Mononuclear cell (primary cell): ENCODE data around the gene RPL28. TPM values are rescaled to one million over a fixed set of nuclear protein-coding genes. Genes with fewer than 3 reads are reported as not detected.
A peak's percentile ranks its signal among the peaks of the same experiment; 100 is the strongest.
"Not testable (repeated sequence)": the region's sequence is repeated elsewhere in the genome, so short reads cannot be mapped to it uniquely, and the experiment has no call there.

Experiments
- H3K27me3 ChIP-seq: 2 replicates; pipeline ENCODE4 v1.6.0; 2011; ENCODE audit warnings: low read length, control low read depth; ENCODE audit not compliant: insufficient read depth
- H3K4me1 ChIP-seq: 2 replicates; pipeline ENCODE4 v1.5.1; 2011; ENCODE audit warnings: mild to moderate bottlenecking, low read length, control low read depth; ENCODE audit not compliant: insufficient read depth
- H3K4me3 ChIP-seq: 2 replicates; pipeline ENCODE4 v1.5.1; 2011; ENCODE audit warnings: mild to moderate bottlenecking, low read length, moderate library complexity
- H3K9me3 ChIP-seq: 2 replicates; pipeline ENCODE4 v1.5.1; 2011; ENCODE audit warnings: low read depth, mild to moderate bottlenecking, control low read depth, low read length
- total RNA-seq: library from RNA; depleted of rRNA; stranded (reverse); fragments of >200 nt; gene quantifications from one replicate; pipeline ENCODE4 v1.2.3, GENCODE V29; 2012

RPL28 gene
- total RNA-seq, 1 donor, result 605 TPM

DNA sequence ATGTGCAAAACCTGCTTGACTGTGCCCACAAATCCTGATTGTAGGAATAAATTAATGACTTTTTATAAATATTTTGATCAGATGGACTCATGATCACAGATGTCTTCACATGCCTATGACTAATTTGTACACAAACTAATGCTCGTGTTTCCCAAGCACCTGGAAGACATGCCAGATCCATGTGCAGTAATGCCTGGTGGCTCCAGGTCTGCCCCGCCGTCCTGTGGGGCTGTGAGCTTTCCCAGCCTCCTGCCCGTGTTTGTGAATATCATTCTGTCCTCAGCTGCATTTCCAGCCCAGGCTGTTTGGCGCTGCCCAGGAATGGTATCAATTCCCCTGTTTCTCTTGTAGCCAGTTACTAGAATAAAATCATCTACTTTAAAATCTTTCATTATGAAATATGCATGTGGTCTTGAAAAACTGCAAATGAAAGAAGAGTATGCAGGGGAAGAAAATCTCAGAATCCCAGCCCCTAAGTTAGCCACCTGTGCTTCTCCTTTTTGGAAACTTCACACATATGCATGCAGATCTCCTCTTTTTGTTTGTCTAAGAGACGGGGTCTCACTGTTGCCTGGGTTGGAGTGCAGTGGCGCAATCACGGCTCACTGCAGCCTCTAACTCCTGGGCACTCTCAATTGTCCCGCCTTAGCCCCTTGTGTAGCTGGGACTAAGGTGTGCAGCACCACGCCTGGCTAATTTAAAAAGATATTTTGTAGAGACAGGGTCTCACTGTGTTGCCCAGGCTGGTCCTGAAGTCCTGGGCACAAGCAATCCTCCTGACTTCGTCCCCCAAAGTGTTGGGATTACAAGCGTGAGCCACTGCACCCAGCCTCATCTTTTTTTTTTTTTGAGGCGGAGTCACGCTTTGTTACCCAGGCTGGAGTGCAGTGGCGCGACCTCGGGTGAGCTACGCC is 6.2 kb downstream of the RPL28 start:
- Histone ChIP-seq H3K9me3 (no peaks in the 10 kb centered on the region), H3K4me1 (peaks cover 35% of the 10 kb centered on the region), H3K4me3 (no peak overlapping the region), H3K27me3 (no peaks in the 10 kb centered on the region)

DNA sequence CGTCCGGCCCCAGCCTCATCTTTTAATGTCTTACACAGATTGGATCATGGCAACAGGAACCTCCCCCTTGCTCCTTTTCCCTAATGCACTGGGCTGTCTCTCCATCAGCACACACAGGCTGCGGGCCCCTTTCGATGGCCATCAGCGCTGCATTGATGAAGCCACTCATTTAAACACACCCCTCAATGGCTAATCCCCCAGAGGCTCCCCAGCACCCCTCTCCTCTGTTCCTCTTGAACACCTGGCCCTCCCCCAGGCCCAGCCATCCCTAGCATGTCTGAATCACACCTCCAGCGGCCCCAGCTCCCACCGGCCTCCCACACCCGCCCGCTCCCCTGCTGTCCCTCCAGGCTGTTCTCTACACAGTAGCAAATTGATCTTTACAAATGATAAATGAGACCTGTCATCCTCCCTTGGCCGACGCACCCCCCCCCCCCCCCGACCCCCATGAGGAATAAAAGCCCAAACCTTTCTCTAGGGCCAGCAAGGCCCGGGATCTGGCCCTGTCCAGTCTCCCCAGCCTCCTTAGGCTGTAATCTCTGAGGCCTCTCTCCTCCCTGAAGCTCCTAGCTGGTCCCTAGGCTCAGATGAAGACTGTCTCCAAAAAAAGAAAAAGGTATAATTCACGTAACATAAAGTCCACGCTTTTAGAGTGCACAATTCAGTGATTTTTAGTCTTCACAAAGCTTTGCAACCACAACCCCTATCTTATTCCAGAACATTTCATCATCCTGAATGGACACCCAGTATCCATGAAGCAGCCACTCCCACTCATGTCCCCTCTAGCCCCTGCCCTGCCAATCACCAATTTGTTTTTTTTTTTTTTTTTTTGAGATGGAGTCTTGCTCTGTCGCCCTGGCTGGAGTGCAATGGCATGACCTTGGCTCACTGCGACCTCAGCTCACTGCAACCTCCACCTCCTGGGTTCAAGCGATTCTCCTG is 7.4 kb downstream of the RPL28 start:
- Histone ChIP-seq H3K4me1 (peaks cover 27% of the 10 kb centered on the region), H3K27me3 (no peaks in the 10 kb centered on the region), H3K9me3 (no peaks in the 10 kb centered on the region), H3K4me3 (no peak overlapping the region)

DNA sequence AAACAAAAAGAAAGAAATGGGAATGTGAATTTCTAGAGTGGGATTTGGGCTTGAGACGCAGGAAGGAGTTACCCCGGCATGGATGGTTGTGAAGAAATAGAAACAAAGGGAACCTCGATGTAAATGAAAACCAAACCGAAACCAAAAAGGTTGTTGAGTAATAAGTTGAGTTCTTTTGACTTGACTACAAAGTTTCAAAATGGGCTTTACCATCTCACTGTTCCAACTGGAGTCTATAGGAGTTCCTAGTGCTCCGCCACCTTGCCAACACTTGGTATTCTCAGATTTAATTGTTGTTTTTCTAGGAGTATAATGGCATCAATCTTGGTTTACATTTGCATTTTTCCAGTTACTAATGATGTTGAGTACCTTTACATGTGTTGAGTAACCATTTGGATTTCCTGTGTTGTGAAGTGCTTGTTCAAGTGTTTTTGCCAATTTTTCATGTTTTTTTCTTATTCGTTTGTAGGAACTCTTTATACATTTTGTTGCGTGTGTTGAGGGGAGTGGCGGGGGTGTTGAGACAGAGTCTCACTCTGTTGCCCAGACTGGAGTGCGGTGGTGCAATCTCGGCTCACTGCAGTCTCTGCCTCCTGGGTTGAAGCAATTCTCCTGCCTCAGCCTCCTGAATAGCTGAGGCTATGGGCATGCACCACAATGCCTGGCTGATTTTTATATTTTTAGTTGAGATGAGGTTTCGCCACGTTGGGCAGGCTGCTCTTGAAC is 12.6 kb downstream of the RPL28 start:
- no peak overlapping the region for H3K4me3 ChIP-seq
- peaks cover 23% of the 10 kb centered on the region for H3K4me1 ChIP-seq
- H3K9me3 ChIP-seq, result no peaks in the 10 kb centered on the region
- no peaks in the 10 kb centered on the region for H3K27me3 ChIP-seq

DNA sequence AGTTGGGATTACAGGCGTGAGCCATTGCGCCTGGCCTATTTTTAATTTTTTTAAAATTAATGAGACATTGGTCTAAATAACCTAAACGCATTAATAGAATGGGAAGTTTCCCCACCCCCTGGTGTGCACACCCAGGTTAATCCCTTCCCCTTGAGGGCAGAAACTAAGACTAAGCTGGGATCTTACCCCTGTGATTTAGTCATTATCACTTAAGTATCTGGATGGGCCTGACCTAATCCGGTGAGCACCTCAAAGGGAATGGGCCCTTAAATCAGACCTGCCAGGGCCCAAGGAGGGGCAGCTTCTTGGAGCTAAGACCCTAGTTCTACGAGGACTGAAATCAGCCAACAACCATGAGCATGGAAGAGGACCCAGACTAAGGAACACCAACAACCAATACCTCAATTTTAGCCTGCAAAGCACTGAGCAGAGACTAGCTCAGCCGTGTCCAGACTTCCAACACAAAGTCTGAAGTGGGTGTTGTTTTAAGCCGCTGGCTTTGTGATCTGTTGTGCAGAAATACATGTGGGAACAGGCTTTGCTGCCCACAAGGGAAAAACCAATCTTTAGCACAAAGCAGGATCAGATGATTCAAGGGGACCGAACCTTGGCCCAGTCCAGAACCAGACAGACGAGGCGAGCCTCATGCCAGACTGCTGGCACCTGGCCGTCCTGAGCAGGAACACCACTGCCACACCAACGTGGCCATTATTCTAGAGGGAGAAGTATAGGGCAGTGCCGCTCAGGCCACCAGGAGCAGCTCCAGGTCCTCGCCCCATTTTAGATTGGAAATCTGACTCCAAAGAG is 14.8 kb downstream of the RPL28 start:
- Histone ChIP-seq H3K4me3 (no peak overlapping the region), H3K9me3 (no peaks in the 10 kb centered on the region), H3K27me3 (no peaks in the 10 kb centered on the region), H3K4me1 (peaks cover 26% of the 10 kb centered on the region)

DNA sequence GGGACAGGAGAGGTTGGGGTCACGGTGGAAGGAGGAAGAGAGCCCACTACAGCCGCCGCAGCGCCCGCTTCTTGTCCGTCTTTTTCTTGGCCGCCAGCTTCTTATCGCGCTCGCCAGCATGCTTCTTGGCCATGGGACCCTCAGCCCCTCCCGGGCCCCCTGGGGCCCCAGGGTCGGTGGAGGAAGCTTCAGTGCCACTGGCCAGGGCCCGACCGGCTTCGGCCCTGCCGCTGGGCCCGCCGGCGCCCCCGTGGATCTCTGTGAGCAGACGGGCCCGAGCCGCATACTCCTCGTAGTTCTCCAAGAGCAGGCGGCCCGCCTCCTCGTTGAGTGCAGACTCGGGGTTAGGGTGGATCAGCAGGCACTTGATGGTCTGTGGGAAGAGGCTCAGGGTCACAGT is 15.7 kb downstream of the RPL28 start:
- not testable (repeated sequence) for H3K27me3 ChIP-seq, H3K9me3 ChIP-seq
- H3K4me1 ChIP-seq, result peaks cover 35% of the 10 kb centered on the region

DNA sequence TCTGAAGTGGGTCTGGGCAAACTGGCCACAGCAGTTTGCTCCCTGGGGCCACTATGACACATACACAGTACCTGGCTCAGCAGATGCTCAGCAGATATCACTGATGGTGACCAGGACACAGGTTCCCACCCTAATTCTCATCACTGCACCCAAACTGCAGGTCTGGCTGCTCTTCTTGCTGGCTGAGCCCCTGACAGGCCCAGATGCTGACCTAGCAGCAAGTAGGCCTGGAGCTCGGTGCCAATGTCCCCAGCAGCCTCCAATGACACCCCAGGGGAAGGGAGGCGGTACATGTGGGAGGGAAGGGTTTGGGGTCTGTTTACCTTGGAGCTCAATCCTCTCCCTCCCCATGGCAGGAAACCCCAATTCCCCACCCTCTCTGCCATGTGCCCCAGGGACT is 16.8 kb downstream of the RPL28 start:
- H3K27me3 ChIP-seq, result no peaks in the 10 kb centered on the region
- H3K4me3 ChIP-seq, result no peak overlapping the region
- H3K4me1 ChIP-seq, result peaks cover 42% of the 10 kb centered on the region
- H3K9me3 ChIP-seq, result no peaks in the 10 kb centered on the region

More for the DNA sequence above, 15.7 kb downstream of the RPL28 start:
- H3K4me3 ChIP-seq, result not testable (repeated sequence)

DNA sequence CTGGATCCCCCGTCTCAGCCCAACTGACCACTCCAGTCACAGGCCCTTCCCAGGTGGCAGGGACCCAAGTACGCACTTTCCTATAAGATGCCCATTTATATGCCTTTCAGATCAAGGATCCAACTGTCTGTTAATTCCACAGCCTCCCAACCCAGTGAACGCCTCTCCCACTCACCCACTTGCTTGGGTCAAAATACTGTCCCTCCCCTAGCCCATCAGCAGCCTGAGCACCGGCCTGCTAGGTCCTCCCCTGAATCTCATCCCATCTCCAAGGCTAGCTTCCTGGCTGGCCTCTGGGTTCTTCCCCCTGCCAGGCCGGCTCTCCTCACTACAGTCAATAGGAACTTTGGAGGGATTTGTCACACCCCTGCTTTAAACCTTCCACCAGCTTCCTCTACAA is 19.9 kb downstream of the RPL28 start:
- H3K27me3 ChIP-seq, result no peaks in the 10 kb centered on the region
- no peaks in the 10 kb centered on the region for H3K9me3 ChIP-seq
- peaks cover 25% of the 10 kb centered on the region for H3K4me1 ChIP-seq
- no peak overlapping the region for H3K4me3 ChIP-seq

DNA sequence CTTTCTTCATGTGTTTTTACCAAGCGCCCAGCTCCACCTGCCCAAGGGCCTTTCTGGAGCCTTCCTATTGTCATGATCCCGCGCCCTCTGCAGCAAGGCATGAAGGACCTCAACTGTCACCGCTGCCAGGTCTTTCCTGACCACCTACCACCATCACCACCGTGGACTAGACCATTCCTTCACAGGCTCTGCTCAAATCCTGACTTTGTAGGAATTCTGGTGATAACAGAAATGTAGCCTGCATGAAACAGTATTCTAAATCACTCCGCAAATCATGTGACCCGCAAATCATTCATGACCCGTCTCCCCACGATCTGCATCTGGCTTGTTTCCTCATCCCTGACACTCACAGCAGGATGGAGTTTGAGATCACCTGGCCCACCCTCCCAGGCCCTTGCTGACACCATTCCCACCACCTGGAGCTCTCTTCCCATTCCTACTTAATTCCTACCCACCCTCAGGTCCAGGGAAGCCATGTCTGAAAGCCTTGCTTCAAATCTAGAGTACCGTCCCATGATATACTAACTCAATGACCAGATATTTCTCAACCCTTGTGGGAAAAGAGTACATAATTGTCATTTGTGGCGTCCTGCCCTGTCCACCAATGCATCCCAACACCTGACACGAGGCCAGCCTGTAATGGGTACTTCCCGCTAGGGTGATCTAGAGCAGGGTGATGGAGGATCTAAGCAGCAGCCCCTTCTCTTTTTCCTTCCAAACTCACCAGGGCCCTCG is 20.5 kb downstream of the RPL28 start:
- H3K4me1 ChIP-seq, result peaks cover 25% of the 10 kb centered on the region
- no peaks in the 10 kb centered on the region for H3K9me3 ChIP-seq
- peak overlapping the region; percentile 79 for H3K4me3 ChIP-seq
- no peaks in the 10 kb centered on the region for H3K27me3 ChIP-seq

DNA sequence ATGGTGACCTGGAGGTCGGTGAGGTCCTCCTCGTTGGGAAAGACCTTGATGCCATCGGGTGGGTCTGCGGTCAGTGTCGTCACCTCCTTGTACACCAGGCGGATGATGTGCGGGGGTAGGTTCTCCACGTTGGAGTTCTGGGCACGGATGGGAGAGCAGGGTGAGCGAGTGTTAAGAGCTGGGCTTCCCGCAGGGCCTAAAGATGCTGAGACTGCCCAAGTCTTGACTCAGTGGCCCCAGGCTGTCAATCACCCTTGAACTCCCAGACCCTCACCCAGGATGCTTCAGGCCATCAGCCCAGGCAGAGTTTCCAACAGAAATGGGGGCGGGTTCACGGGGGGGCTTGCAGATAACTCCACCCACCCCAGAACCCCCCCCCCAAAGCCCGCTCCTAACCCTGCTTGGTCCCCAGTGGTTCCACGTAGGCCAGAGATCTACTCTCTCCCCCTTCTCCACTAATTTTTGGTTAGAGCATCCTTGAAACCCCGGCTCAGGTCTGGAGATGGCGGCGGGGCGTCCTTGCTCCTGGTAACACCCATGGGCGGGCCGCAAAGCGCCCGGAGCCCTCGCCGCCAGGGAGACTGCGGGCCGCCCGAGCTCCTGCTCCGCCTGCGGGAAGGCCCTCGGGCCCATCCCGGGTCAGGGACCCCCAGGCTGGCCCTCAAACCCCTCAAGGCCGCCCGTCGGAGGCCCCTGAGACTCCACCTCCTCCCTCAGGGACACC is 21.3 kb downstream of the RPL28 start:
- Histone ChIP-seq H3K9me3 (no peaks in the 10 kb centered on the region), H3K4me1 (peaks cover 25% of the 10 kb centered on the region), H3K27me3 (no peaks in the 10 kb centered on the region), H3K4me3 (peak overlapping the region; percentile 79)

DNA sequence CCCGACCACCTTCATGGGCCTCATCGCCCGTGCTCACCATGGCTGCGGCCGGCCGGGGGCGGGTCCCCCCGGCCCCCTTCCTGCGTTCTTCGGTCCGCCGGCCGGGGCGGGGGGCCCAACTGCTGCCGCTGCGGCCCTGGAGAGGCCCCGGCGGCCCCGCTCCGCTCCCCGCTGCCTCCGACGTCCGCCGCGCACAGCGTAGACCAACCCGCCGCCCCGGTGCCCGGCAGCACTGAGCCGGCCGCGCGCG is 21.7 kb downstream of the RPL28 start, which contains the start of gene UBE2S:
Gene UBE2S, minus strand, starts transcription at position 239 of the 250 bp plus-strand sequence. Its CDS starts 199 bp downstream, at position 40.
- not testable (repeated sequence) for H3K27me3 ChIP-seq, H3K9me3 ChIP-seq
- H3K4me3 ChIP-seq, result peak within 1 kb of the TSS; percentile 79
- peaks cover 25% of the 10 kb centered on the region for H3K4me1 ChIP-seq

DNA sequence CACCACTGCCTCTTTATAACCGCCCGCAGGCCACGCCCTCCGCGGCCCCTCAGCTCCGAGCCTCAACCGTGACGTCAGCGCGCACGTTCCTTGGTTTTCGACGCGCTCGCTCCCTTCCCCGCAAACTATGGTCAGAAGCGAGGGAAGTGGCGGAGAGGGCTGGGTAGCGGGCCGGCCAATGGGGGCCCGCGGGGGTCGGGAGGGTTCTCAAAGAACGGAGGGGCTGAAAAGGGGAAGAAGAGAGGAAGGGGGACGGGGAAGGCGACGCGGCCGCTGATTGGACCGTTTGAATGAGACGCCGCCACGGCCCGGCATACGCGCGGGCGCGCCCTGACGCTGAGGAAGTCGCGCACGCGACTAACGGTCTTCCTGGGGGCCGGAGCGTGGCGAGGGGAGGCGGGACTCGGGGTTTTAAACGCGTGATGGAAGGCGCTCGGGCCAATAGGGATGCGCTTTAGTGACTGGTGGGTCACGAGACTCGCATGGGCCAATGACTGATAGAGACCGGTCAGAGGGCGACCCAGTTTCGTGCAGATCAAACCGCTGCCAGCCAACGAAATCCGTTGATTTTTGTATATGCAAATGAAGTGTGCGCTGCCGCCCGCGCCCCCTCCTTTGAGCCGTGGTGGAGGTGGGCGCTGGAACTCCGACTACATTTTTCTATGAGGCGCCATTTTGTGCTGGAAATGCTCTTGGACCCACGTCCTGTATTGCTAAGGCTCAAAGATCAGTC is 22.2 kb downstream of the RPL28 start:
- Histone ChIP-seq H3K27me3 (no peaks in the 10 kb centered on the region), H3K4me3 (peak overlapping the region; percentile 79), H3K9me3 (no peaks in the 10 kb centered on the region), H3K4me1 (peaks cover 25% of the 10 kb centered on the region)

DNA sequence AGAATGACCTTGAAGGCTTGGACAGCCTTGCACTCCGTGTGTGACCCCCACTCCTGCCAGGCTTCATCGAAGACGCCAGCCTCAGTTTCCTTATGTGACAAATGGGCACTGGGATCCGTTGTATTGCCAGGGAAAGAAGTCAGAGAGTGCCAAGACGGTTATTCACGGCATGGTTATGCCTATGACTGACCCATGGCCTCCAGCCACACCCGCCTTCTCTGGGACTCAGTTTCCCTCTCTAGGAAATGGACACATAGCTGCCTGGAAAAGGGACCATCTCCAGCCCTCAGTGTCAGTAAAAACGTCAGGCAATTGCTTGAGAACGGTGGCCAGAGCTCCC is 22.8 kb downstream of the RPL28 start:
- peaks cover 25% of the 10 kb centered on the region for H3K4me1 ChIP-seq
- H3K4me3 ChIP-seq, result peak overlapping the region; percentile 79
- no peaks in the 10 kb centered on the region for H3K9me3 ChIP-seq
- no peaks in the 10 kb centered on the region for H3K27me3 ChIP-seq

DNA sequence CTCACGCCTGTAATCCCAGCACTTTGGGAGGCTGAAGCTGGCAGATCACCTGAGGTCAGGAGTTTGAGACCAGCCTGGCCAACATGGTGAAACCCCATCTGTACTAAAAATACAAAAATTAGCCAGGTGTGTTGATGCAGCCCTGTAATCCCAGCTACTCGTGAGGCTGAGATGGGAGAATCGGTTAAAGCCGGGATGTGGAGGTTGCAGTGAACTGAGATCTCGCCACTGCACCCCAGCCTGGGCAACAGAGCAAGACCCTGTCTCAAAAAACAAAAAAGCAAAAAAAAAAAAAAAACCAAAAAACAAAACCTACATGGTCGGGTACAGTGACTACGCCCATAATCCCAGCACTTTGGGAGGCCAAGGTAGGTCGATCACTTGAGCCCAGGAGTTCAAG is 23.4 kb downstream of the RPL28 start:
- H3K4me1 ChIP-seq, result peaks cover 25% of the 10 kb centered on the region
- H3K9me3 ChIP-seq, H3K4me3 ChIP-seq, H3K27me3 ChIP-seq: not testable (repeated sequence)
